GM12892 (cell line): ENCODE data around the gene MSX1.

ENCODE experiments used
- POLR2AphosphoS5 ChIP-seq: IDR thresholded peaks from 2 replicates; pipeline ENCODE4 v1.6.1; 2011; ENCODE audit warnings: low read depth, low read length, control low read depth
- TAF1 ChIP-seq: IDR thresholded peaks from 2 replicates; pipeline ENCODE4 v1.6.1; 2011; ENCODE audit warnings: low read depth, mild to moderate bottlenecking, control low read depth, low read length, borderline replicate concordance

GRCh38 chr4:4881432-4881831, 22.0 kb downstream of the MSX1 start:
- TF ChIP-seq POLR2AphosphoS5 (no peak), TAF1 (no peak)
